Stimulated activated CD4-positive, alpha-beta T cell treated with anti-CD3 and anti-CD28 coated beads, Interleukin-4, amount 100 ng/mL, for 1 hour (primary cell): ENCODE results near the gene CAMKK2.
"Not testable (repeated sequence)": the region's sequence is repeated elsewhere in the genome, so short reads cannot be mapped to it uniquely, and the experiment has no call there.

Source experiments
- DNase-seq: peaks from one replicate; pipeline ENCODE4 v3.0.0-alpha.2; 2020

CAMKK2 gene

GRCh38 chr12:121241156-121241970, 55.1 kb downstream of the CAMKK2 start:
- DNase-seq = no peak

GRCh38 chr12:121240484-121241101, 55.9 kb downstream of the CAMKK2 start:
- DNase-seq = peak; percentile 82

- DNase-seq = no peak
These were observed 56.5 kb downstream of the CAMKK2 start for GRCh38 chr12:121240062-121240420.

GRCh38 chr12:121239351-121240061, 57.0 kb downstream of the CAMKK2 start:
- DNase-seq = no peak

- DNase-seq = no peak
These were observed 57.7 kb downstream of the CAMKK2 start for GRCh38 chr12:121238604-121239350.

GRCh38 chr12:121238086-121238485, 58.4 kb downstream of the CAMKK2 start:
- no peak for DNase-seq

- no peak for DNase-seq
These were observed 59.1 kb downstream of the CAMKK2 start for GRCh38 chr12:121237415-121237814.

GRCh38 chr12:121236776-121237175, 59.7 kb downstream of the CAMKK2 start:
- no peak for DNase-seq

- no peak for DNase-seq
These were observed 62.9 kb downstream of the CAMKK2 start for GRCh38 chr12:121233628-121234020.

- DNase-seq = no peak
These were observed 63.4 kb downstream of the CAMKK2 start for GRCh38 chr12:121232977-121233627.

GRCh38 chr12:121232163-121232562, 64.3 kb downstream of the CAMKK2 start:
- no peak for DNase-seq

- DNase-seq = no peak
These were observed 66.0 kb downstream of the CAMKK2 start for GRCh38 chr12:121230538-121230907.

- DNase-seq = peak; percentile 54
These were observed 66.5 kb downstream of the CAMKK2 start for GRCh38 chr12:121229826-121230537.

GRCh38 chr12:121228919-121229665, 67.4 kb downstream of the CAMKK2 start:
- no peak for DNase-seq

- no peak for DNase-seq
These were observed 69.2 kb downstream of the CAMKK2 start for GRCh38 chr12:121227294-121227693.

- not testable (repeated sequence) for DNase-seq
These were observed 69.6 kb downstream of the CAMKK2 start for GRCh38 chr12:121226871-121227270.

GRCh38 chr12:121226399-121226798, 70.1 kb downstream of the CAMKK2 start:
- no peak for DNase-seq

- no peak for DNase-seq
These were observed 71.9 kb downstream of the CAMKK2 start for GRCh38 chr12:121224591-121224990.

GRCh38 chr12:121223292-121224285, 72.9 kb downstream of the CAMKK2 start:
- peak; percentile 46 for DNase-seq

- no peak for DNase-seq
These were observed 73.7 kb downstream of the CAMKK2 start for GRCh38 chr12:121222847-121223246.
